ENCODE data around the gene MYD88.

The MYD88 gene

DNA sequence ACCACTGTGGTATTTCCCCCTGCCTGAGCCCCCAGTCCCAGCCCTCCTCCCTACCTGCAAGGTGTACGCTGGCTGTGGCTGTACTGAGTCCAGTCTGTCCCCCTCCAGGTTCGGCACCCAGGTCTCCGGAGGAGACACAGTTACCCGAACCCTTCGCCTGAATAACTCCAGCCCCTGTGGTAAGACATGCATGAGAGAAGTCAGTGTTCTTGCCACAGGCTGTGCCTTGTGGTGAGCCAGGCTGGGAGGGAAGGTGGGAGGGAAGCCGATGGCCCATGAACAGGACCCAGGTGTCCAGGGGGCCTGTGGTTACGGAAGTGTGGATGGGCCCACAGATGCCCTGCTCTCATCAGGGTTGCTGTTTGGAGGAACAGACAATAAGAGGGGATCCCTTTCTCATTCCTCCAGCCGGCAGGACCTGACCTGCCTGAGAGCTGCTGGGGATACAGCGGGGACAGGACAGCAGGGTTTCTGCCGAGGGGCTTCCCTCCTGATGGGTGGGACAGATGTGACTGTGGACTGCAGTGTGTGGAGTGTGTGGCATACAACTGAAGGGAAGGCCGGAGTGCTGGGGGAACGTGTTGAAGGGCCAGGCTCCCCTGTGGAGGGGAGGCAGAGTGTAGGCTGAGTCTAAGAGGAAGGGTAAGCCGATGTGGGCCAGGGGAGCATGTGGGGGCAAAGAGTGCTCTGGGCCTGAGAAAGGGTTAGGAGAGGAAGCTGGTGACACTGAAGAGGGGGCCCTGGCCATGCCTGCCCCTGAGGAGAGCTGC is 23.4 kb upstream of the MYD88 start:
- Histone ChIP-seq H3K4me1 (ENCODE audit: control insufficient read depth, insufficient read depth, low read length) (no peaks in the 10 kb centered on the region), H3K9ac (ENCODE audit: low read depth, low read length) (no peak overlapping the region), H3K4me3 (ENCODE audit: low read length) (no peak overlapping the region), H3K9me3 (replicated peaks; ENCODE audit: low read length) (no peaks in the 10 kb centered on the region), H3K4me2 (ENCODE audit: low read length) (no peak overlapping the region), H3K27me3 (ENCODE audit: control insufficient read depth, insufficient read depth, low read length) (peaks cover 13% of the 10 kb centered on the region), H3K36me3 (ENCODE audit: insufficient read depth, low read length) (no peaks in the 10 kb centered on the region)

- no peak overlapping the region for H3K4me2 ChIP-seq (ENCODE audit: low read length)
- H3K27me3 ChIP-seq (ENCODE audit: control insufficient read depth, insufficient read depth, low read length) = peaks cover 13% of the 10 kb centered on the region
- H3K9me3 ChIP-seq (replicated peaks; ENCODE audit: low read length) = no peaks in the 10 kb centered on the region
- H3K9ac ChIP-seq (ENCODE audit: low read depth, low read length) = no peak overlapping the region
- H3K36me3 ChIP-seq (ENCODE audit: insufficient read depth, low read length) = no peaks in the 10 kb centered on the region
- H3K4me1 ChIP-seq (ENCODE audit: control insufficient read depth, insufficient read depth, low read length) = no peaks in the 10 kb centered on the region
- no peak overlapping the region for H3K4me3 ChIP-seq (ENCODE audit: low read length)
These were observed 22.6 kb upstream of the MYD88 start for GRCh38 chr3:38115645-38116427.

GRCh38 chr3:38116471-38117162 is 21.8 kb upstream of the MYD88 start:
- H3K4me1 ChIP-seq (ENCODE audit: control insufficient read depth, insufficient read depth, low read length) = no peaks in the 10 kb centered on the region
- H3K36me3 ChIP-seq (ENCODE audit: insufficient read depth, low read length) = peaks cover 4% of the 10 kb centered on the region
- peaks cover 9% of the 10 kb centered on the region for H3K27me3 ChIP-seq (ENCODE audit: control insufficient read depth, insufficient read depth, low read length)
- H3K9ac ChIP-seq (ENCODE audit: low read depth, low read length) = no peak overlapping the region
- no peaks in the 10 kb centered on the region for H3K9me3 ChIP-seq (replicated peaks; ENCODE audit: low read length)
- no peak overlapping the region for H3K4me2 ChIP-seq (ENCODE audit: low read length)
- no peak overlapping the region for H3K4me3 ChIP-seq (ENCODE audit: low read length)

DNA sequence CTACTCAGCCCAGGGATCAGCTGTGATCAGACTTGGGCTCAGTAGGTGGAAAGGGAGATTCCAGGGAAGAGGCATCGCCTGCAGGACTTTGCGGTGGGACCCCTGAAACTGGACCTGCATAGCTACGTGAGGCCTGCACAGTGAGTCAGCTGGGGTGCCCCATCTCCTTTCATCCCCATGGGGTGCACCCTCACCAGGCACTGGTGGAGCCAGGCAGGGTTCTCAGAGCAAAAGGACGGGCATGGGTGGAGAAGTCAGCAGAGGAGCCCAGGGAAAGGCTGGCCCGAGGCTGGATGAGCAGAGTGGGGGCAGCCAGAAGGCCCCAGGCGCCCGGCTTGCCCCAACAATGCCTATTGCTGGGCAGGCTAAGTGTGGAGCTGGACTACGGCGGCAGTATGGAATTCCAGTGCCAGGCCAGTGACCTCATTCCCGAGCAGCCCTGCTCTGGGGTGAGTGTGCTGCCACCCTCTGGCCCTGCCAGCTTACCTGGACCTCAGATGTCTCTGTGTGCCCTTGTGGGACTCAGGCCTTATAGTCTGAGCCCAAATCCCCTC is 21.2 kb upstream of the MYD88 start:
- Histone ChIP-seq H3K36me3 (ENCODE audit: insufficient read depth, low read length) (peaks cover 10% of the 10 kb centered on the region), H3K9ac (ENCODE audit: low read depth, low read length) (no peak overlapping the region), H3K4me1 (ENCODE audit: control insufficient read depth, insufficient read depth, low read length) (no peaks in the 10 kb centered on the region), H3K4me3 (ENCODE audit: low read length) (no peak overlapping the region), H3K27me3 (ENCODE audit: control insufficient read depth, insufficient read depth, low read length) (peaks cover 8% of the 10 kb centered on the region), H3K9me3 (replicated peaks; ENCODE audit: low read length) (no peaks in the 10 kb centered on the region), H3K4me2 (ENCODE audit: low read length) (no peak overlapping the region)

DNA sequence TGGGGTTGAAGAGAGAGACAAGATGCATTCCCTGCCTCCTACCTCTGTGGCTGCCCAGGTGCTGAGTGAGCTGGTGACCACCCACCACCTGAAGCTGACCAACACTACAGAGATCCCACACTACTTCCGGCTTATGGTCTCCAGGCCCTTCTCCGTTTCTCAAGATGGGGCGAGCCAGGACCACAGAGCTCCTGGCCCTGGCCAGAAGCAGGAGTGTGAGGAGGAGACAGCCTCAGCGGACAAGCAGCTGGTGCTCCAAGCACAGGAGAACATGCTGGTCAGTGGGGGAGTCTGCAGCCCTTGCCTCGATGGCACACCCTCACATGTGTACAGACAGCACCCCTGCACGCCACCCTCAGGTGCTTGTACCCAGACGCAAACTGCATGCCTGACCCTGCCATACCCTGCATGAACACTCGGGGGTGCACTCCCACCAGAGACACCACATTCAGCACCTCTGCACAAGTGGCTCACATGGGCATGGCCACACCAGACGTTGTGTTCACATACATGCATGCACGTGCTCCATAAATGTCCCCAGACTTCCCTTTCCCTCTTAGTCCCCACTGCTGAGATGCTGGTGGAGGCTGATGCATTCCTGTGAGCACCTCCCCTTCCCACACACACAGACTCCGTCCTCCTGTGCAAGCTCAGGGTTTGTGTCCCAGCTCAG is 20.6 kb upstream of the MYD88 start:
- Histone ChIP-seq H3K36me3 (ENCODE audit: insufficient read depth, low read length) (peaks cover 17% of the 10 kb centered on the region), H3K4me3 (ENCODE audit: low read length) (no peak overlapping the region), H3K4me1 (ENCODE audit: control insufficient read depth, insufficient read depth, low read length) (no peaks in the 10 kb centered on the region), H3K27me3 (ENCODE audit: control insufficient read depth, insufficient read depth, low read length) (peaks cover 4% of the 10 kb centered on the region), H3K4me2 (ENCODE audit: low read length) (no peak overlapping the region), H3K9me3 (replicated peaks; ENCODE audit: low read length) (no peaks in the 10 kb centered on the region), H3K9ac (ENCODE audit: low read depth, low read length) (no peak overlapping the region)

- Histone ChIP-seq H3K9me3 (replicated peaks; ENCODE audit: low read length) (no peaks in the 10 kb centered on the region), H3K4me1 (ENCODE audit: control insufficient read depth, insufficient read depth, low read length) (no peaks in the 10 kb centered on the region), H3K4me3 (ENCODE audit: low read length) (no peak overlapping the region), H3K4me2 (ENCODE audit: low read length) (no peak overlapping the region), H3K27me3 (ENCODE audit: control insufficient read depth, insufficient read depth, low read length) (peaks cover 4% of the 10 kb centered on the region), H3K9ac (ENCODE audit: low read depth, low read length) (no peak overlapping the region), H3K36me3 (ENCODE audit: insufficient read depth, low read length) (peaks cover 20% of the 10 kb centered on the region)
These were observed 19.8 kb upstream of the MYD88 start for GRCh38 chr3:38118421-38119247.

DNA sequence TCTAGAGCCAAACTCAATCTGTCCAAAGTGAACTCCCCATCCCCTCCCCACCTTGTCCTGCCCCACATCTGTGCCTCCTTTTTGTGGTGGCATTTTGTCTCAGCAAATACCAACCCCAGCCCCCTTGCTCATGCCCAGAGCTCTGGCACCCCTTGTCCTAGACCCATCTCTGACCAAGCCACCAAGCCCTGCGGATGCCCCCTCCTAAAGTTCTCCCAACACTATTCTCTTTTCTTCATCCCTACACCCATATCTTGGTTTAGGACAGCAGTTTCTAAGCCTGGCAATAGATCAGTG is 19.3 kb upstream of the MYD88 start:
- H3K4me1 ChIP-seq (ENCODE audit: control insufficient read depth, insufficient read depth, low read length) = no peaks in the 10 kb centered on the region
- no peaks in the 10 kb centered on the region for H3K9me3 ChIP-seq (replicated peaks; ENCODE audit: low read length)
- peaks cover 4% of the 10 kb centered on the region for H3K27me3 ChIP-seq (ENCODE audit: control insufficient read depth, insufficient read depth, low read length)
- H3K36me3 ChIP-seq (ENCODE audit: insufficient read depth, low read length) = peaks cover 22% of the 10 kb centered on the region
- H3K4me3 ChIP-seq (ENCODE audit: low read length) = no peak overlapping the region
- H3K4me2 ChIP-seq (ENCODE audit: low read length) = no peak overlapping the region
- H3K9ac ChIP-seq (ENCODE audit: low read depth, low read length) = no peak overlapping the region

DNA sequence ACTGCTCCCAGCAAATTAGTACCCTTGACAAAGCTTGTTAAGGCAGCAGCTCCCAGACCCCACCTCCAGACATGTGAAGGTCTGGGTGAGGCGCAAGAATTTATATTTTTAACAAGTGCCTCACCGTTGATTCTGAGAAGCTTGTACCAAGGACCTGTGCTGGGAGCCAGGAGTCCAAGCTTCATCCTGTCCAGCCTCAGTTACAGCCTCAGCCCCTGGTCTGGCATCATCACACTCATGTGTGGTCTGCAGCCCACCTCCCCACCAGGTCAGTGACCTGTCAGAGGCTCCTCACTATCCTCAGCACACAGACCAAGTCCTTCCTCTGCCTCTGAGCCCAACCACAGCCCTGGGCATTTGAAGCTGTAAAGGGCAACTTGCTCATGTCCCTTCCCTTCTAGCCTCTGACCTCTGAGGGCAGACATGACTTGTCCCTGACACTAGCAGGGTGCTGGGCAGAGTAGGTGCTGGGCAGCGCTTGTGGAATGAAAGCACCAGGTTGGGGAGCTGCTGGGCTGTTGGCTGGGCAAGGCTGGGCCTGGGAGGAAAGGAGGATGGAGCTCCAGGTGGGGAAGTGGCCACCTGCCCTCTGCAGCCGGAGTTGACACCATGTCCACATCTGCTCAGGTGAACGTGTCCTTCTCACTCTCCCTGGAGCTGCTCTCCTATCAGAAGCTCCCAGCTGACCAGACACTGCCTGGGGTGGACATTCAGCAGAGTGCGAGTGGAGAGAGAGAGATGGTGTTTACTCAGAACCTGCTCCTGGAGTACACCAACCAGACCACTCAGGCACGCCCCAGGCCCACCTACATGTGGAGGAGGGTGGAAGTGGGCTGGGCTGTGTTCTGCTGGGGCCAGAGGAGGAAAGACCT is 18.4 kb upstream of the MYD88 start:
- Histone ChIP-seq H3K9ac (ENCODE audit: low read depth, low read length) (no peak overlapping the region), H3K36me3 (ENCODE audit: insufficient read depth, low read length) (peaks cover 31% of the 10 kb centered on the region), H3K27me3 (ENCODE audit: control insufficient read depth, insufficient read depth, low read length) (peaks cover 4% of the 10 kb centered on the region)

GRCh38 chr3:38120693-38121450 is 17.6 kb upstream of the MYD88 start:
- H3K9ac ChIP-seq (ENCODE audit: low read depth, low read length) = no peak overlapping the region
- H3K4me3 ChIP-seq (ENCODE audit: low read length) = no peak overlapping the region
- H3K9me3 ChIP-seq (replicated peaks; ENCODE audit: low read length) = no peaks in the 10 kb centered on the region
- H3K4me2 ChIP-seq (ENCODE audit: low read length) = no peak overlapping the region
- H3K36me3 ChIP-seq (ENCODE audit: insufficient read depth, low read length) = peaks cover 38% of the 10 kb centered on the region
- peaks cover 4% of the 10 kb centered on the region for H3K27me3 ChIP-seq (ENCODE audit: control insufficient read depth, insufficient read depth, low read length)
- H3K4me1 ChIP-seq (ENCODE audit: control insufficient read depth, insufficient read depth, low read length) = no peaks in the 10 kb centered on the region

More for the DNA sequence above, 18.4 kb upstream of the MYD88 start:
- Histone ChIP-seq H3K4me3 (ENCODE audit: low read length) (no peak overlapping the region), H3K4me1 (ENCODE audit: control insufficient read depth, insufficient read depth, low read length) (no peaks in the 10 kb centered on the region), H3K4me2 (ENCODE audit: low read length) (no peak overlapping the region), H3K9me3 (replicated peaks; ENCODE audit: low read length) (no peaks in the 10 kb centered on the region)
